GM19372 (cell line): ENCODE measurements around the gene LAMC3.
A peak's percentile ranks its signal among the peaks of the same experiment; 100 is the strongest.
"Not testable (repeated sequence)": the region's sequence is repeated elsewhere in the genome, so short reads cannot be mapped to it uniquely, and the experiment has no call there.

Source experiments
- ATAC-seq: cut with Tn5 transposase; IDR thresholded peaks from one replicate; pipeline ENCODE4 v1.9.1; 2021; ENCODE audit warnings: mild to moderate bottlenecking, low read depth, moderate library complexity; ENCODE audit not compliant: unreplicated experiment

LAMC3 gene

GRCh38 chr9:131111854-131112311 lies 102.9 kb downstream of the LAMC3 start:
- ATAC-seq = no peak

GRCh38 chr9:131112374-131113154 lies 103.6 kb downstream of the LAMC3 start:
- no peak for ATAC-seq

- no peak for ATAC-seq
Measured at GRCh38 chr9:131113655-131114054, 104.7 kb downstream of the LAMC3 start.

- no peak for ATAC-seq
Measured at GRCh38 chr9:131114084-131114535, 105.1 kb downstream of the LAMC3 start.

- ATAC-seq = not testable (repeated sequence)
Measured at GRCh38 chr9:131115360-131115742, 106.4 kb downstream of the LAMC3 start.

GRCh38 chr9:131116281-131117120 lies 107.5 kb downstream of the LAMC3 start:
- ATAC-seq = no peak

- no peak for ATAC-seq
Measured at GRCh38 chr9:131117121-131117761, 108.3 kb downstream of the LAMC3 start.

- ATAC-seq = no peak
Measured at GRCh38 chr9:131117762-131118145, 108.8 kb downstream of the LAMC3 start.

- no peak for ATAC-seq
Measured at GRCh38 chr9:131119600-131119999, 110.6 kb downstream of the LAMC3 start.

- no peak for ATAC-seq
Measured at GRCh38 chr9:131120620-131121228, 111.8 kb downstream of the LAMC3 start.

- no peak for ATAC-seq
Measured at GRCh38 chr9:131121346-131121745, 112.4 kb downstream of the LAMC3 start.

GRCh38 chr9:131122158-131122557 lies 113.2 kb downstream of the LAMC3 start:
- no peak for ATAC-seq

GRCh38 chr9:131125038-131125287 lies 116.0 kb downstream of the LAMC3 start:
- no peak for ATAC-seq

- peak; percentile 99 for ATAC-seq
Measured at GRCh38 chr9:131125288-131126058, 116.5 kb downstream of the LAMC3 start, which contains the start of gene NUP214. NUP214 (plus strand) TSS chr9:131125586; CDS start chr9:131125705, 119 bp downstream.

- ATAC-seq = no peak
Measured at GRCh38 chr9:131126059-131126426, 117.1 kb downstream of the LAMC3 start.

GRCh38 chr9:131129183-131129582 lies 120.2 kb downstream of the LAMC3 start:
- ATAC-seq = no peak

- ATAC-seq = no peak
Measured at GRCh38 chr9:131138676-131139075, 129.7 kb downstream of the LAMC3 start.

GRCh38 chr9:131140112-131140511 lies 131.1 kb downstream of the LAMC3 start:
- ATAC-seq = no peak

GRCh38 chr9:131140550-131140949 lies 131.6 kb downstream of the LAMC3 start:
- no peak for ATAC-seq

GRCh38 chr9:131142160-131142559 lies 133.2 kb downstream of the LAMC3 start:
- ATAC-seq = no peak
